CD1c-positive myeloid dendritic cell (primary cell): ENCODE results near the gene KLHL21.

Experiments
- DNase-seq: peaks from one replicate; pipeline ENCODE4 v3.0.0-alpha.2; 2016; ENCODE audit errors: extremely low spot score

The KLHL21 gene

GRCh38 chr1:6624710-6625583, 22.3 kb upstream of the KLHL21 start, which contains the start of gene THAP3:
TSS of gene THAP3 (plus strand) at chr1:6624868. CDS start at chr1:6625219, 351 bp downstream.
- DNase-seq: peak; percentile 89

- no peak for DNase-seq
These were observed 20.7 kb upstream of the KLHL21 start for GRCh38 chr1:6623269-6623965.

GRCh38 chr1:6622396-6623152, 19.9 kb upstream of the KLHL21 start:
- DNase-seq: no peak

- DNase-seq: no peak
These were observed 19.0 kb upstream of the KLHL21 start for GRCh38 chr1:6621429-6622391.

- no peak for DNase-seq
These were observed 16.4 kb upstream of the KLHL21 start for GRCh38 chr1:6619045-6619444.

- DNase-seq: peak; percentile 8
These were observed 12.5 kb upstream of the KLHL21 start for GRCh38 chr1:6614929-6615785.

- peak; percentile 44 for DNase-seq
These were observed 11.6 kb upstream of the KLHL21 start for GRCh38 chr1:6614019-6614928.

GRCh38 chr1:6613361-6614018, 10.8 kb upstream of the KLHL21 start, which contains the start of gene PHF13:
TSS of gene PHF13 (plus strand) at chr1:6613731. CDS start at chr1:6614067, 336 bp downstream.
- DNase-seq: peak; percentile 99

GRCh38 chr1:6612641-6613360, 10.1 kb upstream of the KLHL21 start:
- peak; percentile 17 for DNase-seq

- peak; percentile 54 for DNase-seq
These were observed 1.4 kb upstream of the KLHL21 start for GRCh38 chr1:6603915-6604558.

GRCh38 chr1:6603238-6603914, 707 bp upstream of the KLHL21 start:
- DNase-seq: peak; percentile 71

- DNase-seq: peak; percentile 15
These were observed 573 bp downstream of the KLHL21 start for GRCh38 chr1:6601923-6602668.

- peak; percentile 89 for DNase-seq
These were observed 1.4 kb downstream of the KLHL21 start for GRCh38 chr1:6601049-6601922.

GRCh38 chr1:6600410-6601048, 2.1 kb downstream of the KLHL21 start:
- DNase-seq: peak; percentile 24
